ENCODE data around the gene PDLIM3.
"Not testable (repeated sequence)": the region's sequence is repeated elsewhere in the genome, so short reads cannot be mapped to it uniquely, and the experiment has no call there.

The PDLIM3 gene

GRCh38 chr4:185534866-185535611 lies at the start of gene PDLIM3:
PDLIM3 (minus strand) TSS chr4:185535507; CDS start chr4:185535434, 73 bp downstream.
- no peak for DNase-seq

- no peak for DNase-seq
Observed at GRCh38 chr4:185583813-185584212, 48.5 kb upstream of the PDLIM3 start.

- DNase-seq = no peak
Observed at GRCh38 chr4:185582651-185583400, 47.5 kb upstream of the PDLIM3 start.

GRCh38 chr4:185580699-185581098 lies 45.4 kb upstream of the PDLIM3 start:
- no peak for DNase-seq

GRCh38 chr4:185578284-185578683 lies 43.0 kb upstream of the PDLIM3 start:
- DNase-seq = no peak

DNA sequence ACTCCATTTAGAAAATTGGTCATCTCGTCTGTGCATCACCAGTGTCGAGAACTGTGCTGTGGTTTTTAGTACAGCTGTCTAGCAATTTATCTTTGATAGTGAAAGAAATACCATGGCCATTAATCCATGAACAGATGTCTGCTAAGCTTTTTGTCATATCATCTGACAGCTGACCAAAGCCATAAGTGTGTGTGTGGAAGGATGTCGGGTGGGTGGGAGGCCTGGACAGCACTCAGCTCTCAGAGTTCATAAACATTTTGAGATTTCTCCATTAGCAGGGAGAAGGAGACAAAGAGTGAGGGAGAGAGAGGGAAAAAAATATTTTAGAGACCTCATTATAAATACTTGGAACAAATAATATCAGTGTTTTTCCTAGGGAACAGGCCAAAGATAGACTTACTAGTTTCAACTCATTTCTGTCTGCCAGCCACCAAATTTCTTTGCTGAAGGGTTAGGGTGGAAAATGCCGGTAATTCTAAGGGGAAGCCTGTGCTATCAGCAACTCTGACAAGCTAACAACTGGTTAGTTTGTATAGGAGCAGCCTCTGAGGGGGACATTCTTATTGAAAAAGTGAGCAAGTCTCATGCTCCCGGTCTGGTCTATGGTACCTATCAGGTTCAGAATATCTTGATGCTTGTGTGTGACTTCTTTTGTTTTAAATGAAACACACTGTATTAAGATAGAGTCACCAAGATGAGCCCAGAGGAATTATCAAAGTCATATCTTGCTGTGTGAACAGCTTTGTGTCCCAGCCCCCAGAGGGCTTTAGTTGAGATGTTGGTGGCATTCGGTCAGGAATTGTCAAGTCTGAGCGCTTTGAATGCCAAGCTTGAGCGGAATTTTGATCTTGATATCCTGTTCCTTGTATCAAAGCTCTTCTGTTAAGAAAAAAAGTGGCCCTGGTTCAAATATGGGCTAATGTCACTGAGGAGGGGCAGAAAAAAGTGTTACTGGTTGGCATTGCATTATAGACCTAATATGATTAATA lies 41.9 kb upstream of the PDLIM3 start:
- no peak for DNase-seq

GRCh38 chr4:185576314-185576961 lies 41.1 kb upstream of the PDLIM3 start:
- no peak for DNase-seq

DNA sequence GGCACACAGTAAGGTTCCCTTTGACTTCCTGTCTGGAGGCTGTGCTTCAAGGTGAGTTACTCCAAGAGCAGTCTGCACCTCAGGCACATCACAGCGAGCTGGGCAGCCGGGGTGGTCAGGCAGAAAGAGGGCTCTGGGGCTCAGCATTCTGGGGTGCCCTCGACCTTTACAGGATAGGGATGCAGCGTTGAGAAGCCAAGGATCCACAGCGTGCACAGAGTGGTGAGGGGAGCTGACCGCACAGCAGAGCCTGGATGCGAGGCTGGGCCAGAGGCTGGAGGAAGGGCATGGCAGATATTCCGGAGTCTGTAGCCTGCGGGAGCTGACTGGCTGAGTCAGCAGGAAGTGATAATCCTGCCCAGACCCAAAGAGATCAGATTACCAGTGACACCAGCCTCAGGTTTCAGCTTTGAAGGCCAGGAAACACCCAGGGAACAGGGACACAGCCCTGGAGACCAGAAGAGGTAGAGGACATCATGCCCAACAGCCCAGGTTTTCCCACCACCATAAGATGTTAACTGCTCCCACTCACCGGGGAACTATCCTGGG lies 38.4 kb upstream of the PDLIM3 start:
- DNase-seq = no peak

DNA sequence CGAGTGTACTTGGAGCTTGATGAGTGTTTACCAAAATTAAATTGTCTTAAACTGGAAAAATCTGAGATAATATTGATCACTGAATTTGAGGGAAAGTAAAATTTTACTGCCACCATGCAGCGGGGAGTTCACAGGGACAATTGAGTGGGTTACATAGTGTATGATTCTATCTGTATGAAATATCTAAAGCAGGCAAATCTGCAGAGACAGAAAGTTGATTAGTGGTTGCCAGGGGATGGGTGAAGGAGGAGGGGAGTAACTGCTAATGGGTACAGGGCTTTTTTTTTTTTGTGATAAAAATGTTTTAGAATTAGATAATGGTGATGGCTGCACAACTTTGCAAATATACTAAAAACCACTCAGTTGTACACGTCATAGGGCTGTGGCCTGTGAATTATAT lies 35.4 kb upstream of the PDLIM3 start:
- no peak for DNase-seq

- DNase-seq = no peak
Observed at GRCh38 chr4:185567381-185568376, 32.4 kb upstream of the PDLIM3 start.

DNA sequence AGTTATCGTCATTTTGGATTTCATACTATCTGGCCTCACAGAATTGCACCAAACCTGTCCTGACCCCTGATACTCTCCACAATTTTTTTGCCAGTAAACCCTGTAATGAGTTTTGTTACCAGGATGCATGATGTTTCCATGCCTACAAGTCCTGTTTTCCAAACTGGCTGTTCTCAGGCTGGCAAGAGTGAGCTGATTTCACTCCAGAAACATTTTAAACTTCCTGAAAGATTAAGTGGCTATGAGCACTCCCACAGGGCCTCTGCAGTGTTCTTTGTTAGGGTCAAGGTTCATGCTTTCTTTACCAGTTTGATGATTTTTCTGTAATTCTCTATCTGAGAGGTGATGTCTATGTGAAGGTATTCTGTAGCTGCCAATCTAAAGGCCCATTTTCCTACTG lies 31.7 kb upstream of the PDLIM3 start:
- no peak for DNase-seq

DNA sequence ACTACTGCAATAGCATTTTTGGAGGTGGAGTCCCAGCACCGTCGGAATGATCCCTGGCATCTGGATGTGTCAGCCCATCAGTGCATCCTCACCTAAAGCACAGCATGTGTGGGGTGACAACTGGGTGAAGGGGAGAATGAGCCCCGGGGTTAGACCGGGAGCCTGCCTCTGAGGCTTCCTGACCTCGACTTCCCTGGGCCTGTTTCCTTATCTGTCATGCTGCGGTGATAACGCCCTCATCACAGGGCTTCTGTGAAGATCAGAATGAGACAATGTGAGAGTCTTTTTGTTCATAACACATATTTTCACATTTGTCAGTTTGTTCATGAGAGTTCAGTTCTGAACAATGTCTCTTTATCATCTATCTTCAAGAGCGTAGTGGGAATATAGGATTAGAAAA lies 31.1 kb upstream of the PDLIM3 start:
- DNase-seq = no peak

- DNase-seq = no peak
Observed at GRCh38 chr4:185565696-185566095, 30.4 kb upstream of the PDLIM3 start.

- no peak for DNase-seq
Observed at GRCh38 chr4:185564349-185564748, 29.0 kb upstream of the PDLIM3 start.

GRCh38 chr4:185562531-185562930 lies 27.2 kb upstream of the PDLIM3 start:
- DNase-seq = no peak

- DNase-seq = no peak
Observed at GRCh38 chr4:185560316-185560715, 25.0 kb upstream of the PDLIM3 start.

DNA sequence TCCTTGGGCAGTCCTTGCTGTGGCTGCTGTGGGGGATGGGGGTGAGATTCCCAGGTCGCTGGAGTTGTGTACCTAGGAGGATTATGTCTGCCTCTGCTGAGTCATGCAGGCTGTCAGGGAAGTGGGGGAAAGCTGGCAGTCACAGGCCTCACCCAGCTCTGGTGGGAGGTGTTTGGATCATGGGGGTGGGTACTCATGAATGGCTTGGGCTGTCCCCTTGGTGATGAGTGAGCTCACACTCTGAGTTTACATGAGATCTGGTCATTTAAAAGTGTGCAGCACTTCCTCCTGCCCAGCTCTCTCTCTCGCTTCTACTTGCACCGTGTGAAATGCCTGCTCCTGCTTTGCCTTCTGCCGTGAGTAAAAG lies 24.6 kb upstream of the PDLIM3 start:
- DNase-seq = no peak

- not testable (repeated sequence) for DNase-seq
Observed at GRCh38 chr4:185559251-185559914, 24.1 kb upstream of the PDLIM3 start.

DNA sequence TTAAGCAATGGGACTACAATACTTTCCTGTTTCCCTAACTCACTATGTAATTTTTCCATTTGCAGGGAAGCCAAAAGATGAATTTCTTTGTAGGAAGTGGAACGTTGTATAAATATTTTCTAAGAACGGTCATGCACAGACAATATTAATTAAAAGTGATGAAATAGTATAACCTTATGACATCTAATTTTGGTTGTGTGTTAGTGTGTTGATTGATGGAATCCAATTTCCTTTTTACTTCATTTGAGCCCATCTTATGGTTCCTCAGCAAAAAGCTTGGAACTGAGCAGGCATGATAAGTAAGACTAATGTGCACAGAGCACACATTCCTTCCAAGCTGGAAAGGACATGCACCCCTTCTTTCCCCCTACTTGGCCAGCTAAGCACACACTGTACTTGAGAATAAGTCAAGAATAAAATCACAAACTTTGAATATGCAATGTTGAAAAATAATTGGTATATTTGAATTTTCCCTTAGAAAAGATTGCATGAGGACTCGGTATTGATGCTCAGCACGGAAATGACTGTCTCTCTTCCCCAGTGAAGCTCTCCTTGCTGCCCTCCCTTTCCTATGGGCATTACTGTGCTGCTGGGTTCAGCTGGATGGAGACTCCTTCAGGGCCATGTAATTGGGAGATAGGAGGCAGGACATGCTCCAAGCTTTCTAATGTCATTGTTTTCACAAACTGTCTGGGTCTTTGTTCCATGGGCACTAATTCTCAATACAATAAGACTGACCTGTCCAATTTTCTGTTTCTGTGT lies 19.2 kb upstream of the PDLIM3 start:
- no peak for DNase-seq

DNA sequence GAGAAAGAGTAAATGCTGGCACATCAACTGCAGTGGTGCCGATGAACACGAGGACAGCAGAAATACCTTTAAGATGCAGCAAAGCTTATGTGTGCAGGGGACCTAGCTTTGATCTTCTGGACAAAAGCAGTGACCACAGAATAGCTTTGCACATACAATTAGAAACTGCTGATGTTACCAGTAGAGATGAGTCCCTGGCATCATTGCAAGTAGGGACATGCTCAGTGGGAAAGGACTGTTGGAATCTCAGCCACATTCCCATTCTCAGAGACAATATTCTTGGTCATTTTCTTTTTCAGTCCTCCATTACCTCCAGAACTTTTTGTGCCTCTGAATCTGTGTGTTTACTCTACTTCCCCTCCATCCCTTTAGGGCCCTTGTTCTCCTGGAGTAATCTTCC lies 16.9 kb upstream of the PDLIM3 start:
- DNase-seq = no peak

Data from activated CD8-positive, alpha-beta memory T cell treated with anti-CD3 and anti-CD28 coated beads for 24 hours (primary cell).